GM12892 (cell line): ENCODE results near the gene CD44.

ENCODE experiments used
- POLR2A ChIP-seq: IDR thresholded peaks from 2 replicates; pipeline ENCODE4 v1.6.1; 2011; ENCODE audit warnings: low read depth, low read length, control low read depth
- POLR2AphosphoS5 ChIP-seq: IDR thresholded peaks from 2 replicates; pipeline ENCODE4 v1.6.1; 2011; ENCODE audit warnings: low read depth, low read length, control low read depth

DNA sequence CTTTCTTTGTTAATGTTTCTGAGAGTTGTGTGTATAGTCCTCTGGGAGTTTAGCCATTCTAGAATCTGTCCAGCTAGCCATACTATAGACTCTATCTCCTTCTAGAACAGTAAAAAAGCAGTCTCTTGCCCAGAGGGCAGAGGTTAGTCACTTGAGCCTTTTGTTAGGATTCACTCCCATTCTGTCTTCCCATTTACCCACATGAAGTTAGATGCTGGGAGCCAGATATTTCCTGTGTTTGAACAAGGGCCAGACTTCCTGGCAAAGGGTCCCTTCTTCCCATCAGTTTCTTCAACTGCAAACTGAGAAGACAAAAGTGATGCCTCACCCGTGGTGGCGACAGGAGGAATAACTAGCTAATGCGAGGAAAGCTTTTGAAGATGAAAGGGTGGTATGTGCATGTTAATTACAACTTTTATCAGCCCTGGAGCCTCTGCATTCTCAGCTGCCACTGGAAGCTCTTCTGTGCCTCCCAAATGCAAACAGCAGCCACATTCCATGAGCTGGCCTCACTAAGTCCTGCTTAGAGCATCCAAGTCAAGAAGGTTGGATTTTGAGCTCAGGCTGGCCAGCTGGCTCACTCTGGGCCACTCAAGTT lies 12.8 kb downstream of the CD44 start:
- TF ChIP-seq POLR2AphosphoS5: no peak
- no peak for TF ChIP-seq POLR2A
